C4-2B (cell line): ENCODE measurements around the gene MPPE1.
"Not testable (repeated sequence)": the region's sequence is repeated elsewhere in the genome, so short reads cannot be mapped to it uniquely, and the experiment has no call there.

Experiments
- ZFX ChIP-seq: fragments of 450-650 bp; IDR thresholded peaks from 2 replicates; pipeline ENCODE4 v1.6.1; 2017
- TF ChIP-seq, protein P1 (sequence below): fragments of 450-650 bp; conservative IDR thresholded peaks from 2 replicates; pipeline ENCODE4 v1.5.1; 2017; ENCODE audit warnings: mild to moderate bottlenecking

DNA sequence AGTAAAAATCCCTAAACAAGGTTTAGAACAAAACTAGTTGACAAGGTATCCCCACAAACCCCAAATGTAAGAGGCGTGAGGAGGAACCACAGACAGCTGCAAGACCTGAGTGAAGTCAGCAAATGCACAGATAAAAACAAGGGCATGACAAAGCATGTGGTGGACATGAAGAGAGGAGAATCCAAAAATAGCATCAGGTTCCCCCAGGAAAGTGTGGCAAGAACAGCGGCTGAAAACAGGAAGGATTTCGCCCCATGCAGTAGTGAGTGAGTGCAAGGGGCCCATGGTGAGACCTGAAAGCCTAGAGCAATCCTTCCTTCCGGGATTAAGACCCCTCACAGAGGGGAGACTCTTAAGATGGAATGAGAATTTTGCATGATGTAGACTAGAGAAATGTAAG lies 8.8 kb upstream of the MPPE1 start:
- TF ChIP-seq, protein P1, sequence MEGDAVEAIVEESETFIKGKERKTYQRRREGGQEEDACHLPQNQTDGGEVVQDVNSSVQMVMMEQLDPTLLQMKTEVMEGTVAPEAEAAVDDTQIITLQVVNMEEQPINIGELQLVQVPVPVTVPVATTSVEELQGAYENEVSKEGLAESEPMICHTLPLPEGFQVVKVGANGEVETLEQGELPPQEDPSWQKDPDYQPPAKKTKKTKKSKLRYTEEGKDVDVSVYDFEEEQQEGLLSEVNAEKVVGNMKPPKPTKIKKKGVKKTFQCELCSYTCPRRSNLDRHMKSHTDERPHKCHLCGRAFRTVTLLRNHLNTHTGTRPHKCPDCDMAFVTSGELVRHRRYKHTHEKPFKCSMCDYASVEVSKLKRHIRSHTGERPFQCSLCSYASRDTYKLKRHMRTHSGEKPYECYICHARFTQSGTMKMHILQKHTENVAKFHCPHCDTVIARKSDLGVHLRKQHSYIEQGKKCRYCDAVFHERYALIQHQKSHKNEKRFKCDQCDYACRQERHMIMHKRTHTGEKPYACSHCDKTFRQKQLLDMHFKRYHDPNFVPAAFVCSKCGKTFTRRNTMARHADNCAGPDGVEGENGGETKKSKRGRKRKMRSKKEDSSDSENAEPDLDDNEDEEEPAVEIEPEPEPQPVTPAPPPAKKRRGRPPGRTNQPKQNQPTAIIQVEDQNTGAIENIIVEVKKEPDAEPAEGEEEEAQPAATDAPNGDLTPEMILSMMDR, result not testable (repeated sequence)
- TF ChIP-seq ZFX, result not testable (repeated sequence)
